Activated T-helper 1 cell treated with anti-CD3 and anti-CD28 coated beads, Interleukin-2, amount 50 U/mL, for 16 hours (primary cell): ENCODE data around the gene VEGFC.

Source experiments
- DNase-seq, 2 donors: peaks; one replicate each; pipeline ENCODE4 v3.0.0-alpha.2; 2020; ENCODE audit warnings: low read depth in 1 of 2, low spot score in 1 of 2

VEGFC gene

GRCh38 chr4:176792326-176793059, at the start of gene VEGFC:
Gene VEGFC (minus strand): TSS chr4:176792922. CDS start chr4:176792311, 611 bp downstream.
- DNase-seq = no peak

DNA sequence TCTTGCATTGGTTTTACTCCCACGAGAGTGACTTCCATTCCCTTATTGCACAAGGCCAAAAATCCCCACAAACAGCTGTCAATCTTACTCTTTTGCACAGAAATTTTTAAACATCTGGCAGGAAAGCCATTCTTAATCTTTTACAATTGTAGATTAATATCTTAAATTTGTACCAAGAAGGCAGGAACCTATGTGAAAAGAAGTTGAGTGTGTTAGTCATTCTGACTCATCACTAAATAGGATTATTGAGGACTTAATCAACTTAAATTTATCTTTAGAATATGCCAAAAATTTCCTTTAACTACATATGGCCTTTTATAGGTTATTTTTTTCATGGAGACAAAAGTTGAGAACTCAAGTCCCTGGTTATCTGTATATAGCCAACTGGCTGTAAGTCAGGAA, 49.0 kb upstream of the VEGFC start:
- DNase-seq = no peak

GRCh38 chr4:176840166-176840565, 47.4 kb upstream of the VEGFC start:
- no peak for DNase-seq

DNA sequence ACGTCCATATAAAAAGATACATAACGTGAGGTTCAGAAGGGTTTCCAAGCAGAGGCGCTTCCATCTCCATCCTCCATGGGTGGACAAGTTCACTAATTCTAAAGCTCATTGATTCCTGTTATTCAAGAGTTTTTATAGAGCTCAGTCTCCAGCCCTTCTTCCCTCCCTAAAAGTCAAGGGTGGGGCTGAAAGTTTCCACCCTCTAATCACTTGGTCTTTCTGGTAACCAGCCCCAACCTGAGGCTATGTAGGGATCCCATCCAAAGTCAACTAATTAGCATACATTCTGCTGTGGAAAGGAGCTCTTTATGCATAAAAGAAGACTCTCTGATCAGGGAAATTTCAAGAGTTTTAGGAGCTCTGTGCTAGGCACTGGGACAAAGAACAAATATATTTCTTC, 46.9 kb upstream of the VEGFC start:
- DNase-seq = no peak

DNA sequence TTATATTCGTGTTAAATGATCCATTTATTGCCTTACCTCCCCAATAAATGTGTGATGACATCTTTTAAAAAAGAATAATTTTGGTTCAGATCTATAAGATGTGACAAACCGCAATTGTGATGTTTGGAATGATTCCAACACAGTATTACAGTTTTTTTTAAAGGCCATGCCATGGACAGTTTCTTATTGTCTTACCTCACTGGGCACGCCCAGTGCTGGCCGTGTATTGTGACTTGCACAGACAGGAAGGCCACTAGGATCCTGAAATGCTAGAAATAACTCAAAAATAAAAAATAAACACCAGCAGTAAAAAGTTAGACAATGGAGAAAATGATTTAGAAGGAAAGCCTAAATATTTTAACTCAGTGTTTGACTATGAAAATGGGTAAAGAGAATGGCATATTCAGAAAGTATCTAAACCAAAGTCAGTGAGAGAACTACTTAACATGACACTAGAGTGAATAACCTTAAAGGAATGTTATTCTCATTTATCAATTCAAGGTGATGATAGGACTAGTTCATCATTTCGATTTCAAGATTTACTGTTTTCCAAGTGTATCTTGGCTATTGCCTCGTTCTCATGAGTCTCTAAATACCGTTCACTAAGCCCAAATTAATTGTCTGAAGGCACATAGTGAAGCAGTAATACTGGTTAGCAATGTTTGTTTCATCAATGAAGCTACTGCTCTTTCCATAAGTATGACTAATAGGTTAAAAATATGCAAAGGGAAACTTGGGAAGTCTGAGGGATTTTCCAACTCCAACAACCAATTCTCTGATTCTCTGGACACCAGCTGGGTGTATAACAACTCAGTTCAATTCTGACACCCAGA, 46.1 kb upstream of the VEGFC start:
- DNase-seq = no peak

DNA sequence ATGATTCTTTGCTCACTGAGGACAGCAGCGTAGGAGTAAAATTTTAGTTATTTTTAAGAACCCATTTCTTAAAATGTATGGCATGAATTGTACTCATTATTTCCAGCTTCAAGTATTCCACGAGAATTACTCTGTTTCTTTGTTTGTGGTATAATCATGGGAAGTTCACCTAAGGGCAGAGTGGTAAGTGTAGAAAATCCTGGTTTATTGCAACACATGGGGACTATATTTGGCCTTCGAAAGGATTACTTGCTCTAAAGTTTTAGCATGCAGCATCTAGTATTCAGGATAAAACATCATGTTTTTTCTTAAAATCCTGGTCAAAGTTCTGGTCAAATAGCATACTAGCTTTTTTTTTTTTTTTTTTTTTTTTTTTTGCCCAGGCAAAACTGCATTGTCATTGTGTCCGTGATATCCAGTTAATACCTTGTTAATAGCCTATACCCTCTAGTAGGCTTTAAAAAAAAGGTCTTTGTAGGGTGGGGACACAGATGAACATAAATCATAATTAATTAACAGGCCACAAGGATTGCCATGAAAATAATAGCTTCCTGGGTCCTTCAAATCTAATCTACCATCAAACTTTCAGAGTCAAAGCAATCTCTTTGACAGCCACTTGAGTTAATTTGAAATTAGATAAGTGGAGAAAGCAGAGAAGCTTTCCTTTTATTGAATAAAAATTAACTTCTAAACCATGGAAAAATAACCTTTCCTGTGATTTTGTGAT, 44.6 kb upstream of the VEGFC start:
- no peak for DNase-seq

DNA sequence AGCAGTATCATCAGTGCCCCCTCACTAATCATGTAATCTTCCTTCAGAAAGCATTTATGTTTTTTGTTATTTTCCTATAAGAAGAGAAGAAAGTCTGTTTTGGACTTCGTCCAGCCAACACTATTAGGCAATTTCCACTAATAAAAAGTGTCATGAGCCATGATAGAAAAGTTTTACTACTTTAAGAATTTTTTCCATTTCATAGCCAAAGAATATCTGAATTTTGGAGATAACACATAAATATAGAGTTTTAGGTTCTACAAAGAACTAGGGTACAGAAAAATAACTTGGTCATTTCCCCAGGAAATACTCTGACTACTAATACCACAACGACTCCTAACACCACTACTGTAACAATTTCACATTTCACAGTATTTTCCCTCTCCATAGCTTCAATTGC, 41.8 kb upstream of the VEGFC start:
- DNase-seq = no peak

- no peak for DNase-seq
Observed at GRCh38 chr4:176833400-176834175, 40.9 kb upstream of the VEGFC start.

DNA sequence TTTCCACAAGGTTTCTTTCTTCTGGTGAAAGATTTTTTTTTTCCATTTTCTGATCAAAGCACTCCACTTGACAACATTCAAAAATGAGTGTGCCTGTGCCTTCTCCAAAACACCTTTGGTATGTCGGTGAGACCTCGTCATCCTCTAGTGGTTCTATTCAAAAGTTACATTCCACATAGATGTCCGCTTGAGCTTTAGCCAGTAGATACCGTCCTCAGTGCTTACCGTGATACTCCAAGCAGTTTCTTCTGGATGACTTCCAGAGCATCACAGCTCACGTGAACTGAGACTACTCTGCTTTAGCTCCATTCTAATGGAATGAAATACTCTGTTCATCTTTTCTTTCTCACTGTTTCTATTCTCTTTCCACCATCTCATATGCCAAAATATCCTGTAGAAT, 38.2 kb upstream of the VEGFC start:
- DNase-seq = no peak

DNA sequence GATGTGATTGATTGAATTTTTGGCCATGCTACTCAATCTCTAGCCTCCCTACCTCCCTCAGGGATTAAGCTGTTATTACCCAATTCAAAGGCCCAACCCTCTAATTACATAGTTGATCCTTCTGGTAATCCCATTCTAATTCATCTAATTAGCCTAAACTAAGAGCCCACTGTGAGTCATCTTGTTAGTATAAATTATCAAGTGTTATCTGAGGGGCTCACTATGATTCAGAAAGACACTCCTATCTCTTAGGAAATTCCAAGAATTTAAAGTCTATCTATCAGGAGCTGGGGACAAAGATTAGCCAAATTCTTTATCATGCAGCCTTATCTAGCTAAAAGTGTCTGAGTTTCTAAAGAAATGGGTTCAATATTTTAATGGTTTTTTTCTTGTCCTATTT, 32.9 kb upstream of the VEGFC start:
- no peak for DNase-seq

- DNase-seq = no peak
Observed at GRCh38 chr4:176824645-176825366, 32.1 kb upstream of the VEGFC start.

DNA sequence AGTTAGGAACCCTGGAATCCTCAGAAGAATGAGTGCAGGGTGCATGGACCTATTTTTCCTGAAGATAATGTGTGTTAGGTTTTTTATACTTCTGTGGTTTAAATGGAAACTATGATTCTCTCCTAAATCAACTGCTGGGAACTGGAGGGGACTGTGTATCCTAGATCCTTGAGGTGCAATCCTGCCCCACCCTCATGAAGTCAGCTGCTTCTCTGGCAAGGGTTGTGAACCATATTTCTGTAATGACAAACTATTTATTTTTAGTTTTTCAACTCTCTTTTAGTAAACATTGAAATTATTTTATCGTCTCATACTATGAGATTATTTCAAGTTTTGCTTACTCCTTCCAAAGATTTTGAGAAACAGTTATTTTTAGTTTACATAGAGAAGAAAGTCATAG, 25.8 kb upstream of the VEGFC start:
- DNase-seq = no peak

- DNase-seq = no peak
Observed at GRCh38 chr4:176817204-176817603, 24.5 kb upstream of the VEGFC start.

DNA sequence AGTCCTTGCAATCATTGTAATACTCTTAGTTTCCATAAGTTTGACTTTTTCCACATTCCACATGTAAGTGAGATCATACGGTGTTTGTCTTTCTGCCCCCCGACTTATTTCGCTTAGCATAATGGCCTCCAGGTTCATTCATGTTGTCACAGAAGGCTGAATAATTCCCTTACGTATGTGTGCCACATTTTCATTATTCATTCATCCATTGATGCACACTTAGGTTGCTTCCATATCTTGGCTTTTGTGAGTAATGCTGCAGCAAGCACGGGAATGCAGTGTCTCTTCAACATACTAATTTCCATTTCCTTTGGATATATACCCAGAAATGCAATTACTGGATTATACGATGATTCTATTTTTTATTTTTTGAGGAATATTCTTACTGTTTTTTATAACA, 22.0 kb upstream of the VEGFC start:
- DNase-seq = no peak

DNA sequence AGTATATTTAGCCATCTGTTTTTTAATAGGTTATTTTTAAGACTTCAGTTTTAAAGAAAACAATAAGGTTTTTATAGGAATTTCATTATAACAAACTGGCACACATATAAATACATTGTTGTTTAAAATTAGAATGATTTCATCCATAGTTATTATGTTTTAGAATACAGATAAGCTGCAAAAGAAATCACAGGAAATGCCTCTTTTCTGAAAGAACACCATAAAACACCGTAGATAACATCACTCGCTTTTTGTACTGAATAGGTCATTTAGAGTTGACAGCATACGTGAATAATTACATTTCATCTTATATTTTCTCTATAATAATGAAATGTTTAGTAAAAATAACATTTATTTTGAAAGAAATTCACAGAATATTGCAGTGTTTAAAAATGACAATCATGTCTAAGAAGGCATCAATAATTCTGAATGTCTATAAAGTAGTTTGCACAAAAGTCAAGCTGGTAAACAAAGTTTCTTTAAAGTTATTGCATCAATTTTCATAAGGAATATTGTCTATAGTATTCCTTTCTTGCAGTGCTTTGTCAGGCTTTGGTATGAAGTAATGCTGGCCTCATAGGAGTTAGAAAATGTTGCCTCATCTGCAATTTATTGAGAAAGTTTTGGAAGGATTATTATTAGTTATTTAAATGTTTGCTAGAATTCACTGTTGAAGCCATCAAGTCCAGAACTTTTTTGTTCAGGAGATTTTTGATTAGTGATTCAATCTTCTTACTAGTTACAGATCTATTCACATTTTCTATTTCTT, 17.9 kb upstream of the VEGFC start:
- no peak for DNase-seq

DNA sequence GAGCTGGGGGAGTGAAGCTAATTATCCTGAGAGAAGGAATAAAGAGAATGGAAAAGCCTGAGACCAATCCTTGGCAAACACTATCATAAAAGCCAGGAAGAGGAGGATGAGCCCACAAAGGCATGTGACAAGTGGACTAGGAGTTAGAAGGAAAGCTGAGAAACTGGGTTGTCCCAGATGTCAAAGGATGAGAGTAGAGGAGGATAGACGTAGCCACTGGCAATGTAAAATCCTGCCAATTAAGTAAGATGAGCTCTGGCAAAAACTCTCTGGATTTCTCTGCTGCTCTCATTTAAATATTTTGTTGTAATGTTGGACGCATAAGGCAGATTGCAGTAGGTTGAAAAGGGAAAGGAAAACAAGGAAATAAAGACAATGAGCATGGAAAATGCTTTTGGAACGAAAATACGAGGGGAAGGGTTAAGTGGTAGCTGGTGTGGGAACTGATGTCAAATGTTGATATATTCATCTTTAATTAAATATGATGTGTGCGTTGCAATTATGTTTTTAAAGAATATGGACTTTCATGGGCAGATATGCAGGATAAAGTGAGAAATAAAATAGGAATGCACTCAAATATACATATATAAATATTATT, 14.2 kb upstream of the VEGFC start:
- no peak for DNase-seq

DNA sequence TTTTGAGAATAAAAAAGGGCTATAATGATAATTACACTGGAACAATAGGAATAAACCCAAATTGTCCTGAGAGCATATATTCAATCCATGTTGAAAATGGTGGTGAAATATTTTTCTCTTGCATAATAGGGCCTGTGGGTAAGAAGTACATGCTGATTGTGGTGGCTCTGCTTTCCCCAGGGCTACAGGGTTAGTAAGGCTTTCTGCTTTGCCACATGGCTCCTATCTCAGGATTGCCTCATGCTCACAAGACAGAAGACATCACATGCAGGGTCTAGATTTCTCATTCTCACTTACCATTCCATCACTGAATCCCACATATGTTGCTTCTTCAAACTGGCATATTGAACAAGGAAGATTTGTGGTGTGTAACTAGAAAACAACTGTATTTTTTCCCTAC, 12.4 kb upstream of the VEGFC start:
- DNase-seq = no peak

GRCh38 chr4:176800891-176801534, 8.3 kb upstream of the VEGFC start:
- no peak for DNase-seq

DNA sequence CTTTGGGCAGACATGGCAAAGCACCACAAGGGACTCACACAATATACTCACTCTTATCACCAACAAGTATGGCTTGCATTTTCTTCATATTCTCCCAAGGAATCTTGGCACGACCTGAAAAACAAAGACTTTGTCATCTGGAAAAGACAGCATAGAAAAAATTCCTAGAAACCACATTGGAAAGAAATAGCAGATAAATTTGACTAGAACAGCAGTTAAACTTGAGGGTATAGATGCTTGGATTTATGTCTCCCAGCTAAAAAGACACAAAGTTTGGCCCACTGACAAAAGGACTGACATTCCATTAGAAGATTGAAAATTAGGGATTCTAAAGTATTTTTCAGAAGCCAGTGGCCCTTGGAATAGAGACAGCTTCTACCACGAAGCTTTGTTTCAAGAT, 6.9 kb upstream of the VEGFC start:
- no peak for DNase-seq
